ENCODE results near the gene CD177. TPM values are rescaled to one million over a fixed set of nuclear protein-coding genes. Genes with fewer than 3 reads are reported as not detected.
"Not testable (repeated sequence)": the region's sequence is repeated elsewhere in the genome, so short reads cannot be mapped to it uniquely, and the experiment has no call there.

CD177 gene
- polyA plus RNA-seq, 2 of the 4 experiments (the other 2 are of a cell fraction), result 0.03 to 0.05 TPM

DNA sequence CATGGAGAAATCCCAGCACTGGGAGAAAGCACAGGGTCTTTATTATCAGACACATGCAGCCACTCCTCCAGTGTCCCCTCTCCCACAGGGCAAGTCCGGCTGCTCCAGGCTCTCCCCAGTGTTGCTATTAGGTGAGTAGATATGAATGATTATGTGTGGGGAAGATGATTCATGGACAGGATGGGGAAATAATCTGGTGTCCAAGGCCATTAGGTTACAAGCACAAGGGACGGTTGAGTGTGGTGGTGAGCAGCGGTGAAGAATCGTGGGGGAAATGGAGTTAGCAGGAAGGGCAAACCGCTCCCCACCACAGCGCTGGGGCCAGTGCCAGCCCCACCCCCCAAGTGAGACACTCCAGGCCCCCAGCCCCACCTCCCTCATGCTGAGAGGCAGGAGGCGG is 19.0 kb downstream of the CD177 start (continued):
- TF ChIP-seq, protein P1, sequence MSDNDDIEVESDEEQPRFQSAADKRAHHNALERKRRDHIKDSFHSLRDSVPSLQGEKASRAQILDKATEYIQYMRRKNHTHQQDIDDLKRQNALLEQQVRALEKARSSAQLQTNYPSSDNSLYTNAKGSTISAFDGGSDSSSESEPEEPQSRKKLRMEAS (IDR thresholded peaks at IDR 0.05), result no peak
- TF ChIP-seq ZC3H11A (IDR thresholded peaks at IDR 0.05) (no peak), CBX8 (IDR thresholded peaks at IDR 0.05) (no peak)
- TF ChIP-seq, protein P2, sequence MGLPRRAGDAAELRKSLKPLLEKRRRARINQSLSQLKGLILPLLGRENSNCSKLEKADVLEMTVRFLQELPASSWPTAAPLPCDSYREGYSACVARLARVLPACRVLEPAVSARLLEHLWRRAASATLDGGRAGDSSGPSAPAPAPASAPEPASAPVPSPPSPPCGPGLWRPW (IDR thresholded peaks at IDR 0.05), result no peak

DNA sequence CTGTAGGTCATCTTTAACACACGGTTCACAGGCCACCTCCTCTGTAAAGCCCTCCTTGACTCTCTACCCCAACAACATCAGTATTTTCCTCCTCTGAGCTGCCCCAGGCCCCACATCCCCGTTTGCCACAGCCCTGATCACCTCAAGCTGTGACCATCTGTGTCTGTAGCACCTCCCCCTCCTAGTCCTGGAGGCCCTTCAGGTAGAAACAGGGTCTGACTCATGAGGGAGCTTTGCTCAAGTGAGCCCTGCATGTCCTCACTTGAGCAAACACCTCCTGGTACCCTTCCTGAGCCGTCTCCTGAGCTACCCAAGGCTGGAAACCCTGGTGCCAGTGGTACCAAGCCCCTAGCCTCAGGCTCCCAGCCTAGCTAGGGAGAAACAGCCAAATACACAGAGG is 24.1 kb downstream of the CD177 start:
- H3K9me3 ChIP-seq; H3K4me3 ChIP-seq; DNase-seq (ENCODE audit: low read depth in 1 of 2, low spot score in 1 of 2); H3K4me1 ChIP-seq; POLR2A ChIA-PET; H3K4me2 ChIP-seq; ATAC-seq; CTCF ChIA-PET; H3K27ac ChIP-seq: not testable (repeated sequence)
- FAIRE-seq, result peak; percentile 98
- no CpG with 5 or more reads among the region's 3 CpGs for WGBS (ENCODE audit: missing lambda C conversion rate)

DNA sequence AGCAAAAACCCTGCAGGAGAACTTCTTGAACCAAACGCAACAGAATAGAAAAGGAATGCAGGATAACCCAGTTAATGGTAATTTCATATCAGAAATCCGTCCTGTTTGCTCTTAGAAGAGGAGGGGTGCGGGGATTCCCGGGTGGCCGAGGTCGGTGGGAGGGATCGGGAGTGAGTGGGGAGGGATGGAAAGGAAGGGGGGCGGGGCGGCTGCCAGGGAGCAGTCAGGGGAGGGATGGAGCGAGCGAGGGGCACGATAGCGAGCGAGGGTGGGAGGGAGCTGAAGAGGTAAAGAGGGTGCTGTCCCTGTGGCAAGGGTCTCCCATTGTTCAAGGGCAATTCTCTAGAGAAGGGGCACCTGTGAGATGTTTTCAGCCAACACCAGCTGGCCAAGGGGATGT is 26.5 kb downstream of the CD177 start:
- 57% methylated on average over 12 of the region's 14 CpGs for WGBS (ENCODE audit: missing lambda C conversion rate)
- Histone ChIP-seq H3K27ac (no peak overlapping the region), H3K4me3 (no peak overlapping the region), H3K4me2 (no peak overlapping the region), H3K4me1 (no peaks in the 10 kb centered on the region), H3K9me3 (no peaks in the 10 kb centered on the region)
- DNase-seq (ENCODE audit: low read depth in 1 of 2, low spot score in 1 of 2) (no peak), FAIRE-seq (no peak), ATAC-seq (no peak)
- ChIA-PET CTCF (no interaction called here), POLR2A (no interaction called here)
- TF ChIP-seq, protein P3, sequence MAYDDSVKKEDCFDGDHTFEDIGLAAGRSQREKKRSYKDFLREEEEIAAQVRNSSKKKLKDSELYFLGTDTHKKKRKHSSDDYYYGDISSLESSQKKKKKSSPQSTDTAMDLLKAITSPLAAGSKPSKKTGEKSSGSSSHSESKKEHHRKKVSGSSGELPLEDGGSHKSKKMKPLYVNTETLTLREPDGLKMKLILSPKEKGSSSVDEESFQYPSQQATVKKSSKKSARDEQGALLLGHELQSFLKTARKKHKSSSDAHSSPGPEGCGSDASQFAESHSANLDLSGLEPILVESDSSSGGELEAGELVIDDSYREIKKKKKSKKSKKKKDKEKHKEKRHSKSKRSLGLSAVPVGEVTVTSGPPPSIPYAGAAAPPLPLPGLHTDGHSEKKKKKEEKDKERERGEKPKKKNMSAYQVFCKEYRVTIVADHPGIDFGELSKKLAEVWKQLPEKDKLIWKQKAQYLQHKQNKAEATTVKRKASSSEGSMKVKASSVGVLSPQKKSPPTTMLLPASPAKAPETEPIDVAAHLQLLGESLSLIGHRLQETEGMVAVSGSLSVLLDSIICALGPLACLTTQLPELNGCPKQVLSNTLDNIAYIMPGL (CRISPR knock-in tag; IDR thresholded peaks at IDR 0.05; ENCODE audit: borderline replicate concordance), result no peak
- TF ChIP-seq HDAC2 (IDR thresholded peaks at IDR 0.05) (no peak), CBX8 (IDR thresholded peaks at IDR 0.05) (no peak), RFX5 (IDR thresholded peaks at IDR 0.05) (no peak), CHD2 (IDR thresholded peaks at IDR 0.05; ENCODE audit: low read length, partially characterized antibody) (no peak)
- TF ChIP-seq, protein P2 (IDR thresholded peaks at IDR 0.05), result no peak

DNA sequence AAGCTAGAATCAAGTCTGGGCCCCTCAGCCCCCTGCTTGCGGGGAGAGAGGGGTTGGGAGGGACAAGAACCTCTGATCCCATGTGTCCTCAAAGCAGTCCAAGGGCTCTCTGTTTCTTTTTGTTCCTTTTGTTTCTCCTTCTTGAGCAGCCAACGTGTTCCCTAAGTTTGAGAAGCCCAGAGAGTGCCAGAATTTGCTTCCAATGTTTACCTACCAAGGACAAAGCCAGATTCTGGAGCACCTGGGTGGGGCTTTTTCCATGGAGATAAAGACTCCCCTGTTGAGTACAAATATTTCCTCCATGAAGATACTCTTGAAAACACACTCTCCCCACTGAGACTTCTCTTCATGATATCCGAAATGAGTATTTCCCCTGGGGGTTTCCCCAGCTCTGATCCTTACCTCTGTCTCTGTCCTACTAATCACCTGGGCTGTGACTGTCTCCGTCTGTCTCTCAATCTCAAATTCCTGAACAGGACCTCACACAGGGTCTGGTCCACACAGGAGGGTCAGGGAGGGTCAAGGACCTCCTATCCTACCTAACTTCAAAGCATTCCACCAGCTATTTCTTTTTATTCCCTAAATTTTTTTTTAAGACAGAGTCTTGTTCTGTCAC is 27.4 kb downstream of the CD177 start:
- 38% methylated on average over 4 of the region's 4 CpGs for WGBS (ENCODE audit: missing lambda C conversion rate)
- no peak for FAIRE-seq
- TF ChIP-seq, protein P3 (CRISPR knock-in tag; IDR thresholded peaks at IDR 0.05; ENCODE audit: borderline replicate concordance), result no peak
- TF ChIP-seq CBX2 (IDR thresholded peaks at IDR 0.05; ENCODE audit: borderline replicate concordance, low read depth) (no peak), EP300 (IDR thresholded peaks at IDR 0.05) (no peak), FOXS1 (CRISPR knock-in tag; IDR thresholded peaks at IDR 0.05) (no peak), RFX5 (IDR thresholded peaks at IDR 0.05) (no peak), ZSCAN20 (CRISPR knock-in tag; IDR thresholded peaks at IDR 0.05) (no peak), EHMT2 (IDR thresholded peaks at IDR 0.05; ENCODE audit: low read depth) (no peak), CEBPB (IDR thresholded peaks at IDR 0.05) (no peak), FOSL2 (IDR thresholded peaks at IDR 0.05) (no peak), FOSL2 (CRISPR knock-in tag; IDR thresholded peaks at IDR 0.05) (no peak), ZC3H11A (IDR thresholded peaks at IDR 0.05) (no peak), CHD4 (IDR thresholded peaks at IDR 0.05; ENCODE audit: borderline replicate concordance) (no peak)
- TF ChIP-seq, protein P2 (IDR thresholded peaks at IDR 0.05), result no peak
- TF ChIP-seq, protein P1 (IDR thresholded peaks at IDR 0.05), result no peak
- TF ChIP-seq, protein P4, sequence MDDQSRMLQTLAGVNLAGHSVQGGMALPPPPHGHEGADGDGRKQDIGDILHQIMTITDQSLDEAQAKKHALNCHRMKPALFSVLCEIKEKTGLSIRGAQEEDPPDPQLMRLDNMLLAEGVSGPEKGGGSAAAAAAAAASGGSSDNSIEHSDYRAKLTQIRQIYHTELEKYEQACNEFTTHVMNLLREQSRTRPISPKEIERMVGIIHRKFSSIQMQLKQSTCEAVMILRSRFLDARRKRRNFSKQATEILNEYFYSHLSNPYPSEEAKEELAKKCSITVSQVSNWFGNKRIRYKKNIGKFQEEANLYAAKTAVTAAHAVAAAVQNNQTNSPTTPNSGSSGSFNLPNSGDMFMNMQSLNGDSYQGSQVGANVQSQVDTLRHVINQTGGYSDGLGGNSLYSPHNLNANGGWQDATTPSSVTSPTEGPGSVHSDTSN (IDR thresholded peaks at IDR 0.05), result no peak
- DNase-seq (ENCODE audit: low read depth in 1 of 2, low spot score in 1 of 2), result no peak
- no peak for ATAC-seq
- Histone ChIP-seq H3K9me3 (0 out of 3 replicates have a peak, but pooled peaks cover 7% of the 10 kb centered on the region), H3K4me2 (no peak overlapping the region), H3K27ac (no peak overlapping the region), H3K4me3 (no peak overlapping the region), H3K4me1 (no peaks in the 10 kb centered on the region)
- CTCF ChIA-PET, result interaction anchor here (1.1 to 1.2 kb wide), 2 partner anchors 36 to 45 kb away, joined by 3 to 4 read pairs; no protein-coding TSS in a partner anchor
- POLR2A ChIA-PET, result no interaction called here

DNA sequence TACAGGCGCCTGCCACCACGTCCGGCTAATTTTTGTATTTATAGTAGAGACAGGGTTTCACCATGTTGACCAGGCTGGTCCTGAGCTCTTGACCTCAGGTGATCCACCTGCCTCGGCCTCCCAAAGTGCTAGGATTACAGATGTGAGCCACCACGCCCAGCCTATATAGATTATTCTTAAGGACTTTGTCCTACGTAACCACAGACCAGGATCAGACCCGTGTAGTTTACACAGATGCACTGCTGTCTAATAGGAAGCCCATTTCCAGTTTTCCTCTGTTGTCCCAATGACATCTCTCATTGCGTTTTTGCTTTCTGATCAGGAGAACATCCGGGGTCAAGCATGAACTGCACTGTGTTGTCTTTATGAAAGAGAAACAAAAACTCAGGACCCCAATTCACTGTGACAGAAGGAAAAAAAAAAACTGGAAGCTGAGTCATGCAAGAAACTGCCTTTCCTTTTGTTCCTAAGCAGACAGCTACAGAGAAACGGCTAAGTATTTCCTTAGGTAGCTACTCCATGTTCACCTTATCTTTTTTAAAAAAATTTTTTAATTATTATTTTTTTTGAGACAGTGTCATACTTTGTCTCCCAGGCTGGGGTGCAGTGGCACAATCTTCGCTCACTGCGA is 29.2 kb downstream of the CD177 start:
- CTCF ChIA-PET, result not testable (repeated sequence)

More for the DNA sequence above, 29.2 kb downstream of the CD177 start:
- H3K4me1 ChIP-seq; H3K9me3 ChIP-seq; FAIRE-seq; H3K4me3 ChIP-seq; POLR2A ChIA-PET; ATAC-seq; H3K4me2 ChIP-seq; H3K27ac ChIP-seq; DNase-seq (ENCODE audit: low read depth in 1 of 2, low spot score in 1 of 2): not testable (repeated sequence)
- 52% methylated on average over 12 of the region's 12 CpGs for WGBS (ENCODE audit: missing lambda C conversion rate)

Data from A549 (cell line).